K562 (cell line): ENCODE data around the gene DEPDC4.
"Not testable (repeated sequence)": the region's sequence is repeated elsewhere in the genome, so short reads cannot be mapped to it uniquely, and the experiment has no call there.

Experiments
- MTA3 ChIP-seq: fragments of 450-650 bp; formaldehyde crosslinking; IDR thresholded peaks from 2 replicates; pipeline ENCODE4 v1.6.1; 2017; ENCODE audit warnings: mild to moderate bottlenecking, borderline replicate concordance
- NONO ChIP-seq, 2 experiments: fragments of 200-400 bp in 1 of 2; fragments of 450-650 bp in 1 of 2; formaldehyde crosslinking in 1 of 2; IDR thresholded peaks; 2 replicates each; pipeline ENCODE4 v1.6.1; 2017; ENCODE audit warnings: low read depth in 2 of 2, mild to moderate bottlenecking in 2 of 2, moderate library complexity in 2 of 2, low read length in 1 of 2
- POLR2AphosphoS5 ChIP-seq: IDR thresholded peaks from 2 replicates; pipeline ENCODE4 v1.6.1; 2011; ENCODE audit warnings: mild to moderate bottlenecking, low read depth, low read length, moderate library complexity; ENCODE audit not compliant: control insufficient read depth, insufficient read depth

DNA sequence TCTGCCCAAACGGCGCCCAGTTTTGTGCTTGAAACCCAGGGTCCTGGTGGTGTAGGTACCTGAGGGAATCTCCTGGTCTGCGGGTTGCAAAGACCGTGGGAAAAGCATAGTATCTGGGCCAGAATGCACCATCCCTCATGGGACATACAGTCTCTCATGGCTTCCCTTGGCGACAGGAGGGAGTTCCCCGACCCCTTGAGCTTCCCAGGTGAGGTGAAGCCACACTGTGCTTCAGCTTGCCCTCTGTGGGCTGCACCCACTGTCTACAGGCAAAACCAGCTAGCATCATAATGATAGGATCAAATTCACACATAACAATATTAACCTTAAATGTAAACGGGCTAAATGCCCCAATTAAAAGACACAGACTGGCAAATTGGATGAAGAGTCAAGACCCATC lies 37.5 kb upstream of the DEPDC4 start:
- not testable (repeated sequence) for TF ChIP-seq NONO (IDR thresholded peaks at IDR 0.05; ENCODE audit: low read depth in 2 of 2, low read length in 1 of 2); POLR2AphosphoS5; MTA3
